ENCODE results near the gene STRA6. TPM values are rescaled to one million over a fixed set of nuclear protein-coding genes. Genes with fewer than 3 reads are reported as not detected.

STRA6 gene
- total and polyA plus RNA-seq, 2 of the 8 experiments (the other 6 are each of a cell fraction or from before 2014, with no cell fraction given) = 9.3 to 14.5 TPM

- TF ChIP-seq CHD7 (IDR thresholded peaks at IDR 0.05; ENCODE audit: insufficient replicate concordance, low read length) (no peak), MAFK (IDR thresholded peaks at IDR 0.05; ENCODE audit: low read depth, low read length) (no peak), ASH2L (IDR thresholded peaks at IDR 0.05; ENCODE audit: low read length) (peak; percentile 65), E2F6 (IDR thresholded peaks at IDR 0.05) (peak; percentile 48; the same call in 1 of the 2 replicates), CTBP2 (IDR thresholded peaks at IDR 0.05; ENCODE audit: borderline replicate concordance, insufficient read depth, insufficient read length, low read length) (peak; percentile 53), RXRA (IDR thresholded peaks at IDR 0.05; ENCODE audit: insufficient read depth, low read depth, low read length) (no peak), TBP (IDR thresholded peaks at IDR 0.05; ENCODE audit: low read depth, low read length) (no peak; the same call in 1 of the 2 replicates), TCF12 (IDR thresholded peaks at IDR 0.05; ENCODE audit: low read depth, low read length) (no peak), POLR2AphosphoS5 (IDR thresholded peaks at IDR 0.05; ENCODE audit: low read depth, low read length) (no peak), YY1 (IDR thresholded peaks at IDR 0.05; ENCODE audit: low read depth, low read length) (no peak), TAF1 (IDR thresholded peaks at IDR 0.05; ENCODE audit: low read depth, low read length) (no peak)
Observed at GRCh38 chr15:74208901-74209559, 6.4 kb upstream of the STRA6 start (continued).

Data from H1 (cell line).